Mesothelial cell of epicardium (in vitro differentiated cells): ENCODE data around the gene PIGV. TPM values are rescaled to one million over a fixed set of nuclear protein-coding genes. Genes with fewer than 3 reads are reported as not detected.
A peak's percentile ranks its signal among the peaks of the same experiment; 100 is the strongest.

Experiments used
- DNase-seq, 2 experiments: peaks; one replicate each; pipeline ENCODE4 v3.0.0; 2021; ENCODE audit warnings: low spot score in 2 of 2; ENCODE audit not compliant: unreplicated experiment in 2 of 2
- H3K27ac Mint-ChIP-seq: 2 replicates; pipeline ENCODE4 v1.8.0; 2021; ENCODE audit warnings: mixed read lengths
- H3K27me3 Mint-ChIP-seq: 2 replicates; pipeline ENCODE4 v1.8.0; 2021; ENCODE audit warnings: low read depth, mixed read lengths
- H3K36me3 Mint-ChIP-seq: 2 replicates; pipeline ENCODE4 v1.8.0; 2021; ENCODE audit warnings: mixed read lengths
- H3K4me1 Mint-ChIP-seq: 2 replicates; pipeline ENCODE4 v1.8.0; 2021; ENCODE audit warnings: mixed read lengths
- H3K4me3 Mint-ChIP-seq: 2 replicates; pipeline ENCODE4 v1.8.0; 2021; ENCODE audit warnings: mild to moderate bottlenecking, moderate library complexity, mixed read lengths
- H3K9me3 Mint-ChIP-seq: 2 replicates; pipeline ENCODE4 v1.8.0; 2021; ENCODE audit warnings: mixed read lengths
- CTCF ChIP-seq: fragments of 200-600 bp; sonication (generic); IDR thresholded peaks from one replicate; pipeline ENCODE4 v1.5.0; 2021; ENCODE audit warnings: antibody characterized with exemption; ENCODE audit not compliant: unreplicated experiment
- total RNA-seq: library from RNA; stranded (reverse); gene quantifications from 3 replicates; pipeline ENCODE4 v1.2.1, GENCODE V29; 2021

Gene PIGV
- 10.7 to 14.0 TPM (median 13.1 TPM) in 3 replicates for total RNA-seq

- Mint-ChIP-seq H3K36me3 (peaks cover 3% of the 10 kb centered on the region), H3K27ac (peak within 1 kb of the TSS; percentile 99), H3K4me3 (peak within 1 kb of the TSS; percentile 98), H3K27me3 (no peaks in the 10 kb centered on the region), H3K9me3 (no peaks in the 10 kb centered on the region), H3K4me1 (peaks cover 54% of the 10 kb centered on the region)
- TF ChIP-seq CTCF: no peak
- peak; percentile 88 to 94 for DNase-seq
Measured at GRCh38 chr1:26787706-26788514, at the start of gene PIGV. TSS of gene PIGV (plus strand) at chr1:26787950. CDS start at chr1:26790816, 2,866 bp downstream.

GRCh38 chr1:26739329-26739914 is 48.3 kb upstream of the PIGV start:
- no peak for TF ChIP-seq CTCF
- no peak overlapping the region for H3K27ac Mint-ChIP-seq
- no peak overlapping the region for H3K4me3 Mint-ChIP-seq
- DNase-seq: no peak
- peaks cover 35% of the 10 kb centered on the region for H3K36me3 Mint-ChIP-seq
- H3K27me3 Mint-ChIP-seq: no peaks in the 10 kb centered on the region
- no peaks in the 10 kb centered on the region for H3K9me3 Mint-ChIP-seq
- peaks cover 10% of the 10 kb centered on the region for H3K4me1 Mint-ChIP-seq

- no peaks in the 10 kb centered on the region for H3K9me3 Mint-ChIP-seq
- no peak for DNase-seq
- H3K27me3 Mint-ChIP-seq: no peaks in the 10 kb centered on the region
- peak overlapping the region; percentile 2 for H3K27ac Mint-ChIP-seq
- H3K4me1 Mint-ChIP-seq: peaks cover 10% of the 10 kb centered on the region
- H3K36me3 Mint-ChIP-seq: peaks cover 35% of the 10 kb centered on the region
- H3K4me3 Mint-ChIP-seq: no peak overlapping the region
- no peak for TF ChIP-seq CTCF
Measured at GRCh38 chr1:26740023-26740634, 47.6 kb upstream of the PIGV start.

- Mint-ChIP-seq H3K27ac (peak overlapping the region; percentile 32), H3K4me1 (peaks cover 10% of the 10 kb centered on the region), H3K4me3 (no peak overlapping the region), H3K36me3 (peaks cover 30% of the 10 kb centered on the region), H3K27me3 (no peaks in the 10 kb centered on the region), H3K9me3 (no peaks in the 10 kb centered on the region)
- DNase-seq: no peak
- no peak for TF ChIP-seq CTCF
Measured at GRCh38 chr1:26740952-26741351, 46.8 kb upstream of the PIGV start.

GRCh38 chr1:26743426-26744059 is 44.2 kb upstream of the PIGV start:
- H3K27me3 Mint-ChIP-seq: no peaks in the 10 kb centered on the region
- H3K36me3 Mint-ChIP-seq: peaks cover 47% of the 10 kb centered on the region
- no peaks in the 10 kb centered on the region for H3K9me3 Mint-ChIP-seq
- DNase-seq: no peak
- H3K27ac Mint-ChIP-seq: peak overlapping the region; percentile 64
- no peak overlapping the region for H3K4me3 Mint-ChIP-seq
- TF ChIP-seq CTCF: no peak
- peaks cover 10% of the 10 kb centered on the region for H3K4me1 Mint-ChIP-seq
